ENCODE measurements around the gene KCNJ13. TPM values are rescaled to one million over a fixed set of nuclear protein-coding genes. Genes with fewer than 3 reads are reported as not detected.

The KCNJ13 gene
- polyA plus RNA-seq, 1 donor from 2014 or later: not detected

- H3K9me2 ChIP-seq (ENCODE audit: insufficient read depth, low read length): no peaks in the 10 kb centered on the region
- H3K9me3 ChIP-seq (ENCODE audit: low read length): no peaks in the 10 kb centered on the region
- H3K79me2 ChIP-seq (replicated peaks; ENCODE audit: insufficient read depth, low read length): no peaks in the 10 kb centered on the region
- H3K27ac ChIP-seq (ENCODE audit: low read length): no peak overlapping the region
- no peaks in the 10 kb centered on the region for H3F3A ChIP-seq (ENCODE audit: insufficient read depth, low read length, poor library complexity, severe bottlenecking)
- no peaks in the 10 kb centered on the region for H3K36me3 ChIP-seq (ENCODE audit: insufficient read depth, low read length)
- TF ChIP-seq EZH2 (IDR thresholded peaks at IDR 0.05; ENCODE audit: borderline replicate concordance, insufficient read depth, low read length, poor library complexity, severe bottlenecking) (no peak), SMC3 (conservative IDR thresholded peaks at IDR 0.05; ENCODE audit: poor library complexity) (no peak), MXI1 (conservative IDR thresholded peaks at IDR 0.05; ENCODE audit: poor library complexity, severe bottlenecking) (no peak), RAD21 (conservative IDR thresholded peaks at IDR 0.05) (no peak), CTCF (IDR thresholded peaks at IDR 0.05; ENCODE audit: poor library complexity, severe bottlenecking) (no peak), POLR2AphosphoS5 (IDR thresholded peaks at IDR 0.05) (no peak), TAF1 (IDR thresholded peaks at IDR 0.05; ENCODE audit: low read depth) (no peak), EP300 (conservative IDR thresholded peaks at IDR 0.05; ENCODE audit: poor library complexity, severe bottlenecking) (no peak), REST (IDR thresholded peaks at IDR 0.05; ENCODE audit: borderline replicate concordance) (no peak)
- no peak overlapping the region for H3K4me3 ChIP-seq (ENCODE audit: low read length)
- no peak overlapping the region for H2AFZ ChIP-seq (ENCODE audit: low read depth, low read length)
- no peak overlapping the region for H3K9ac ChIP-seq (ENCODE audit: low read length)
- no peak overlapping the region for H3K4me2 ChIP-seq (ENCODE audit: low read length)
- H4K20me1 ChIP-seq (ENCODE audit: insufficient read depth): no peaks in the 10 kb centered on the region
- H3K27me3 ChIP-seq (ENCODE audit: insufficient read depth, low read depth, low read length): no peaks in the 10 kb centered on the region
These were observed 35.1 kb downstream of the KCNJ13 start for GRCh38 chr2:232741294-232741693.

GRCh38 chr2:232731470-232731869, 44.9 kb downstream of the KCNJ13 start:
- no peak overlapping the region for H2AFZ ChIP-seq (ENCODE audit: low read depth, low read length)
- no peaks in the 10 kb centered on the region for H3K9me3 ChIP-seq (ENCODE audit: low read length)
- H3K4me2 ChIP-seq (ENCODE audit: low read length): no peak overlapping the region
- no peaks in the 10 kb centered on the region for H3K27me3 ChIP-seq (ENCODE audit: insufficient read depth, low read depth, low read length)
- peaks cover 3% of the 10 kb centered on the region for H4K20me1 ChIP-seq (ENCODE audit: insufficient read depth)
- no peak for TF ChIP-seq MXI1 (conservative IDR thresholded peaks at IDR 0.05; ENCODE audit: poor library complexity, severe bottlenecking)
- no peak for TF ChIP-seq REST (IDR thresholded peaks at IDR 0.05; ENCODE audit: borderline replicate concordance)
- TF ChIP-seq TAF1 (IDR thresholded peaks at IDR 0.05; ENCODE audit: low read depth): no peak
- TF ChIP-seq EZH2 (IDR thresholded peaks at IDR 0.05; ENCODE audit: borderline replicate concordance, insufficient read depth, low read length, poor library complexity, severe bottlenecking): no peak
- TF ChIP-seq RAD21 (conservative IDR thresholded peaks at IDR 0.05): no peak
- TF ChIP-seq EP300 (conservative IDR thresholded peaks at IDR 0.05; ENCODE audit: poor library complexity, severe bottlenecking): no peak
- TF ChIP-seq SMC3 (conservative IDR thresholded peaks at IDR 0.05; ENCODE audit: poor library complexity): no peak
- TF ChIP-seq POLR2AphosphoS5 (IDR thresholded peaks at IDR 0.05): no peak
- TF ChIP-seq CTCF (IDR thresholded peaks at IDR 0.05; ENCODE audit: poor library complexity, severe bottlenecking): no peak
- no peak overlapping the region for H3K9ac ChIP-seq (ENCODE audit: low read length)
- peaks cover 24% of the 10 kb centered on the region for H3K79me2 ChIP-seq (replicated peaks; ENCODE audit: insufficient read depth, low read length)
- H3K27ac ChIP-seq (ENCODE audit: low read length): no peak overlapping the region
- peaks cover 12% of the 10 kb centered on the region for H3K36me3 ChIP-seq (ENCODE audit: insufficient read depth, low read length)
- peaks cover 2% of the 10 kb centered on the region for H3F3A ChIP-seq (ENCODE audit: insufficient read depth, low read length, poor library complexity, severe bottlenecking)
- H3K4me3 ChIP-seq (ENCODE audit: low read length): no peak overlapping the region
- no peaks in the 10 kb centered on the region for H3K9me2 ChIP-seq (ENCODE audit: insufficient read depth, low read length)

Data from neural cell (in vitro differentiated cells).